GM21717 (cell line): ENCODE results near the gene SETD7.

ENCODE experiments used
- ATAC-seq: cut with Tn5 transposase; IDR thresholded peaks from one replicate; pipeline ENCODE4 v1.9.1; 2021; ENCODE audit warnings: mild to moderate bottlenecking, moderate library complexity; ENCODE audit not compliant: unreplicated experiment

Gene SETD7

DNA sequence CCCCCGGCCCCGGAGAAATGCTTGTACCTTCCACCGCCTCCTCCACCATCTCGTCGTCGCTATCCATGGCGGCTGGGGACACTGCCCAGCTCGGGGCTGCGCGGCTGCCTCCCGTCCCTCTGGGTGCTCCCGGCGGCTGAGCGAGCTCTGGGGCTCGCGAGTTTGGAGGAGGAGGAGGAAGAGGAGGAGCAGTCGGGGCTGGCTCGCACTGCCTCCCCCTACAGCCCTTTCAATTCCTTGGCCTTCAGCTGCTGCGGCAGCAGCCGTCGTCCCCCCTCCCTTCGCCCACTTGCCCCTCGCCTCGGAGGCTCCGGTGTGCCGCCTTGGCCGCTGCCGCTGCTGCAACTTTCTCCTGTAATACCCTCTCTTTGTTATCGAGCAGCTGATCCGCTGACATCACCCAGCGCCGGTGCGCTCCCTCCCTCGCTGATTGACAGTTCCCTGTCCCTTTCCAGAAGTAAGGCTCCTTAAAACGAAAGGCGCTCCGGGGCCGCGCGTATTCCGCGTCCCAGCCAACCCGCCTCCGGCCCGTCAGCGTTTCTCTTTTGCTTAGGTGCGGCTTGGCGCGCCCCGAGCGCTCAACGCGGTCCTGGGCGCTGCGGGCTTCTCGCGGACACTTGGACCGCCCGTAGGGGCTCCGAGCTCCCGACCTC is at the start of gene SETD7:
Gene SETD7, minus strand, starts transcription at position 149 of the 653 bp plus-strand sequence. Its CDS starts 82 bp downstream, at position 67.
- peak; percentile 46 for ATAC-seq

GRCh38 chr4:139605516-139605915 is 49.5 kb upstream of the SETD7 start:
- ATAC-seq = no peak

- no peak for ATAC-seq
These were observed 47.8 kb upstream of the SETD7 start for GRCh38 chr4:139603576-139604410.

DNA sequence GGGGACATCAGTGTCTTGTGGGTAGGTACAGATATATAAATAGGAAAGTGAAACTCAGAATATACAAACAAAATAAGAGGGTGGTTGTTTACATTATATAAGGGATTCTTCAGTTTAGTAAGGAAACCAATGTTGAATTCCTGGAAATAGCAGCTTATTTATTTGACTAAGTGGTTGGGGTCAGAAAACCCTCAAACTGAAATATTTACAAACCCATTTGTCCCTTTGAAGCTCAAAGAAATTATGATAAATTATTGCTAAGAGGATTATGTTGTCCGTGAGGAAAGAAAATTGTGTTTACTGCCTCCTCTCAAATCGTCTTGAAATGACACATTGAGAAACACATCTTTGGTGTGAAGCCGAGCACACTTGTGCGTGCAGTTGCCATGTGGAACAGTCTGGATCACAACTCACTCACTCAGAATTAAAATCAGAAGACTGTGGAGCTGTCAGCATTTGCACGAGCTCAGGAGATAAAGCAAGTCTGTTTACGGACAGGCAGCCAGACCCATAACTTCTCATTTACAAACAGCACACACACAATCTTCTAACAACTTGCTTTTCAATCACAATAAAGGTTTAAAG is 46.8 kb upstream of the SETD7 start:
- no peak for ATAC-seq

GRCh38 chr4:139600662-139601061 is 44.6 kb upstream of the SETD7 start:
- no peak for ATAC-seq

DNA sequence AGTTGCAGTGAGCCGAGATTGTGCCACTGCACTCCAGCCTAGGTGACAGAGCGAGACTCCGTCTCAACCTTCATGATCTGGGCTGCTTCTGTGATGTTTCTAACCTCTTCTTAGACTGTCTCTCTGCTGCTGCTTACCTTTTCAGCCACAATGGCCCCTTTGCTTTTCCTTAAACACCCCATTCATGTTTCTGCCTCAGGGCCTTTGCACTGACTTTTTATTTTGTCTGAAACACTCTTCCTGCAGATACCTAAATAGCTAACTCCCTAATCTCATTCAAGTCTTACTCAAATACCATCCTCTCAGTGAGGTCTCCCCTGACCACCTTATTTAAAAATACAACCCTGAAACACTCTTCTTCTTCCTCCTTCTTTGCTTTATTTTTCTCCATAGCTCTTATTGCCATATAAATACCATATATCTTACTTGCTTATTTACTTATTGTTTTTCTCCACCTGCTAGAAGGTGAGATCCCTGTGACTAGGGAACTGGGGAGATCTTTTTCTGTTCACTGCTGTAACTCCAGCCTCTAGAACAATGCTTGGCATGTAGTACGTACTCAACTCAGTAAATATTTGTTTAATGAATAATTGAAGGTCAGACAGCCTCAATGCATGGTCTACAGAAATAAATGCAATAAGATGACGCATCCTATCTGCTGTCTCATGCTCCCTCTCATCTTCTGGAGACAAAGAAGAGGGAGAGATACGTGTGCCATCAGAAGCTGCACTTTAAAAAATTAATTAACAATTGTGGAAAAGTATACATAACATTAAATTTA is 43.8 kb upstream of the SETD7 start:
- ATAC-seq = no peak

DNA sequence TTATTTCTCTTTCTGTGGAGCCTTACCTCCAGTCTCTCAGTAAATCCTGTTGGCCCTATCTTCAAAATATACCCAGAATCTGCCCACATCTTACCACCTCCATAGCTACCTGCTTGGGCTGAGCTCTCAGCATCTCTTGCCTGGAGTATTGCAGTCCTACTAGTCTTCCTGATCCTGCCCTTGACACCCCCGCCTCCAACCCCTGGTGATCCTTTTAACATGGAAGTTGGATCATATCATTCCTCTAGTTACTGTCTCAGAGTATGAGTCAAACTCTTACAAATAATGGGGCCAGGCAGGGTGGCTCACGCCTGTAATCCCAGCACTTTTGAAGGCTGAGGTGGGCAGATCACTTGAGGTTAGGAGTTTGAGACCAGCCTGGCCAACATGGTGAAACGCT is 43.1 kb upstream of the SETD7 start:
- ATAC-seq = no peak

- no peak for ATAC-seq
These were observed 40.8 kb upstream of the SETD7 start for GRCh38 chr4:139596684-139597279.

DNA sequence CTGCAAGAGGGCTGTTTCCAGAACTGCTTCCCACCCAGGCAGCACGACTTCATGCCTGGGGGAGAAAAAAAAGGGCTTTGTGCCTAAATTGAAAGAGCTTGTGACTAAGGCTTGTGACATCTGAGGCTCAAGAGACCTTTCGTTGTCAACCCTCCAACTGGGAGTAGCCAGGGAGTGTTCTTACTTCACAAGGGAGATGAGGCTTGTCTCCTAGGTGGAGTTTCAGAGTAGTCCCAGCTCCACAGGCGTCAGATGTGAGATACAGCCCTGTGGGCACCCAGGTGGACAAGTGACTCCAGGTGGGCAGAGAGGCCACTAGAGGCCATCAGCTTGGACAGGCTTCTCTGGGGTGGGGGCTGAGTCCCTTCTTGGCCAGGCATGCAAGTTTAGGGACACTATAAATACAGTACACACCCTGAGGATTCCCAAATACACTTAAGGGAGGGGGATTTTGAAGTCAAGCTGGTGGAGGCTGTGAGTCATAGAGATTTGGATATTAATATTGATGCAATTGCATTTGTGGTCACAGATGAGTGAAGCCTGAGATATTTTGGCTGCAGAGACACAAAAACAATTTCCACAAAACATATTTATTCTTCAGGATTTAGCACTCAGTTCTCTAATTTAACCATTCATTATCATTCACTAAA is 40.1 kb upstream of the SETD7 start:
- ATAC-seq = no peak

DNA sequence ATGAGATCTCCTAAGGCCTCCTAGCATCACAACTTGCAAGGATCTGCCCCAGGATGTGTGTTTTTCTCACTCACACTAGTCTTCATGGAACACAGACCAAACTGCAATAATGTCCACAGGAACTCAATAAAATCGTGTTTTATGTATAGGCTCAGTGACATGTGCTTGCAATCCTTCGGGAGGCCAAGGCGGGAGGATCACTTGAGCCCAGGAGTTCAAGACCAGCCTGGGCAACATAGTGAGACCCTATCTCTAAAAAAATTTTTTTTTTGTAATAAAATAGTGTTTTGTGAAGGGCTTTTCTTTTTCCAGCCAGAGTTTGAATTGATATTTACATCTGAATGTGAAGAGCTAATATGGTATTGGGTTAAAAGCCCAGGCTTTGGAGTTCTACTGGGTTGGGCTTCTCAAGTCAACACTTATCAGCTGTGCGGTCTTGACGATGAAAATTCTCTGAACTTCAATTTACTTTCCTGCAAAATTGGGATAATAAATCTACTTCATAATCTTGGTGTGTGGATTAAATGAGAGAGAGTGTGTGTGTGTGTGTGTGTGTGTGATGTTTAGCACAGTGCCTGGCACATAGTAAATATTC is 38.7 kb upstream of the SETD7 start:
- no peak for ATAC-seq

DNA sequence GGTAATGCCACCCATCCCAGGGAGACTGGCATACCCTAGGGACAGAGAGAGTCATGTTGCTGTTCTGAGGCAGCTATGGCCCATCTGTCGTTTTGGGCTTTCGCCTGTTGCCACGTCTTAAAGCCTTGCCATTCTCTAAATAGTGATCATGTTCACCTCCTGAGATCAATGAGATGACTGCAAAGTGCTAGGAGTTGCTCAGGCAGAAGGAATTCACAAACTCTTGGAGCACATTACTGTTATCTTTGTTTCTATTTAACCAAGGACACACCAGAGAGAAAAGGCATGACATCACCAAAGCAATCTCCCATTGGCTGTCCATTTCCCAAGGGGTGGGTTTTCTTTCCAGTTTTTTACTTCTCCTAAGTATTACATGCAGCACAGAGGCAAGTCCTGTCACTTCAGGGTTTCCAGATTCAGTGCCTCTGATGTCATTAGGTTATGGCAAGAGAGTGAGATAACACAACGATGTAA is 37.1 kb upstream of the SETD7 start:
- ATAC-seq = no peak

DNA sequence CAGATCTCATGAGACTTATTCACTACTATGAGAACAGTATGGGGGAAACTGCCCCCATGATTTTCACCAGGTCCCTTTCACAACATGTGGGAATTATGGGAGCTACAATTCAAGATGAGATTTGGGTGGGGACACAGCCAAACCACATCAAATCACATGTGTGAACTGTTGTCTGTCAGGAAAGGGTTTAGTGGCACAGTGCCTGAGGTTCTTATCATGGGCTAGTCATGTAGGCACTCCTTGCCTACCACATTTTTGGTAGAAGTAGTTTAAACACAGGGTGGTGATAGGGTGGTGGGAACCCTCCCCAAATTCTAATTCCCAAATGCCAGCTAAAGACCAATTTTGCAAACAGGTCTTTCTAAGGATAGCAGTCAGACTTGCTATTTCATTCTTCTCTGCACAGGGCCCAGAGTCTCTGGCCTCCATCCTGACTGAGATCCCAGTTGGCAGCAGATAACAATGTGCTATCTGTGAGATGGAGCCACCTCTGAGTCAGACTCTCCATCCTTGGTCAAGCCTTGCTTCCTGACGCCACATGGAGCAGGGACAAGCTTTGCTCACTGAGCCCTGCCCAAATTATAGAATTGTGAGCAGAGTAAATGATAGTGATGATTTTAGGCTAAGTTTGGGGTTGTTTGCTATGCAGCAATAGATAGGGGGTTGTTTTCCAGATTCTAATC is 33.5 kb upstream of the SETD7 start:
- no peak for ATAC-seq

- ATAC-seq = no peak
These were observed 31.4 kb upstream of the SETD7 start for GRCh38 chr4:139587446-139587845.

GRCh38 chr4:139585473-139585872 is 29.5 kb upstream of the SETD7 start:
- ATAC-seq = no peak

- ATAC-seq = no peak
These were observed 28.8 kb upstream of the SETD7 start for GRCh38 chr4:139584784-139585183.

DNA sequence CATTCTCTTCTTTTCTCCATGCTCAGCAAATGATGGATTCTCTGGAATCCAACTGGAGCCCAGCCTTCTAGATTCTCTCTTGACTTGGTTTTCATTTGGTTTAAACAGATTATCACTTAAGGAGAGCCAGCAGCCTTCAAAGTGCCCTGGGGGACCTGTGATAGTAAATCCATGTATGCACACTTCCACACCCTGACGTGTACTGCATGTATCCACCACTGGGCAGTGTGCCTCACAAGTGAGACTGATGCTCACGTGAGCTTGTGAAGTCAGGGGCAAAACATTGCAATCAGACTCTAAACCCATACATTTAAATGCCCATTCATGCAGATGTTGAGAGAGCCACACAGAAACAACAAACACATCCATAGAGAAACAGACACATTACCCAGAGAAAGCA is 28.0 kb upstream of the SETD7 start:
- ATAC-seq = no peak

- no peak for ATAC-seq
These were observed 26.0 kb upstream of the SETD7 start for GRCh38 chr4:139582044-139582443.

- no peak for ATAC-seq
These were observed 25.1 kb upstream of the SETD7 start for GRCh38 chr4:139581096-139581495.

DNA sequence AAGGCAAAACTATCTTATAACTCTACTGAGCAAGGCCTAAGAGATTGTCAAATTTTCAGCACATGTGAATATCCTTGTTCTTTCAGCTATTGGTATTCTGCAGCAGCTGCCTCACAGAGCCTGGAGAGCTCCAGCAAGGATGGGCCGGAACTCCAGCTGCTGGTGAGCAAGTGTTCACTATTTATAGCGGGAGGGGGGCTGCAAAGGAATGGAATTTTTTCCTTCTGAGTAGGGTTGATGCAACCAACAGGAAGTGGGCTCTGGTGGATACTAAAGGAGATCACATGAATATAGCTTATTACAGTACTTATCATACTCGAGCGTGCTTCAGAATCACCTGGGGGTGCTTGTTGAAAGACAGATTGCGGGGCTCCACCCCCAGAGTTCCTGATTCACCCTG is 20.2 kb upstream of the SETD7 start:
- no peak for ATAC-seq
